HG02973 (cell line): ENCODE data around the gene NFATC3.

ENCODE experiments used
- ATAC-seq: cut with Tn5 transposase; IDR thresholded peaks from one replicate; pipeline ENCODE4 v1.9.1; 2021; ENCODE audit warnings: moderate library complexity; ENCODE audit not compliant: unreplicated experiment

The NFATC3 gene

GRCh38 chr16:68183046-68183445 lies 97.9 kb downstream of the NFATC3 start:
- no peak for ATAC-seq

- ATAC-seq = no peak
Measured at GRCh38 chr16:68186877-68187276, 101.7 kb downstream of the NFATC3 start.

GRCh38 chr16:68187505-68187904 lies 102.3 kb downstream of the NFATC3 start:
- ATAC-seq = no peak

GRCh38 chr16:68188170-68188569 lies 103.0 kb downstream of the NFATC3 start:
- no peak for ATAC-seq

GRCh38 chr16:68190081-68190480 lies 104.9 kb downstream of the NFATC3 start:
- ATAC-seq = no peak

GRCh38 chr16:68190736-68191510 lies 105.8 kb downstream of the NFATC3 start:
- no peak for ATAC-seq

GRCh38 chr16:68194251-68194650 lies 109.1 kb downstream of the NFATC3 start:
- no peak for ATAC-seq

- ATAC-seq = no peak
Measured at GRCh38 chr16:68197250-68197649, 112.1 kb downstream of the NFATC3 start.

GRCh38 chr16:68200088-68200783 lies 115.1 kb downstream of the NFATC3 start:
- ATAC-seq = no peak

GRCh38 chr16:68202091-68202519 lies 116.9 kb downstream of the NFATC3 start:
- no peak for ATAC-seq

GRCh38 chr16:68206245-68206644 lies 121.1 kb downstream of the NFATC3 start:
- no peak for ATAC-seq

GRCh38 chr16:68214726-68215125 lies 129.6 kb downstream of the NFATC3 start:
- no peak for ATAC-seq

- no peak for ATAC-seq
Measured at GRCh38 chr16:68215302-68215701, 130.1 kb downstream of the NFATC3 start.

- ATAC-seq = no peak
Measured at GRCh38 chr16:68216240-68216639, 131.1 kb downstream of the NFATC3 start.

GRCh38 chr16:68217506-68217905 lies 132.3 kb downstream of the NFATC3 start:
- no peak for ATAC-seq

GRCh38 chr16:68219725-68220351 lies 134.7 kb downstream of the NFATC3 start:
- ATAC-seq = no peak

GRCh38 chr16:68223072-68223471 lies 137.9 kb downstream of the NFATC3 start:
- no peak for ATAC-seq

GRCh38 chr16:68226116-68226515 lies 140.9 kb downstream of the NFATC3 start:
- ATAC-seq = no peak

GRCh38 chr16:68227183-68227793 lies 142.1 kb downstream of the NFATC3 start:
- no peak for ATAC-seq

GRCh38 chr16:68227850-68228553 lies 142.8 kb downstream of the NFATC3 start:
- no peak for ATAC-seq

GRCh38 chr16:68228652-68229051 lies 143.5 kb downstream of the NFATC3 start:
- no peak for ATAC-seq
